ENCODE data around the gene PLCB4. TPM values are rescaled to one million over a fixed set of nuclear protein-coding genes. Genes with fewer than 3 reads are reported as not detected.

PLCB4 gene
- total and polyA plus RNA-seq, 2 experiments from 2014 or later = 6.5 to 16.1 TPM

DNA sequence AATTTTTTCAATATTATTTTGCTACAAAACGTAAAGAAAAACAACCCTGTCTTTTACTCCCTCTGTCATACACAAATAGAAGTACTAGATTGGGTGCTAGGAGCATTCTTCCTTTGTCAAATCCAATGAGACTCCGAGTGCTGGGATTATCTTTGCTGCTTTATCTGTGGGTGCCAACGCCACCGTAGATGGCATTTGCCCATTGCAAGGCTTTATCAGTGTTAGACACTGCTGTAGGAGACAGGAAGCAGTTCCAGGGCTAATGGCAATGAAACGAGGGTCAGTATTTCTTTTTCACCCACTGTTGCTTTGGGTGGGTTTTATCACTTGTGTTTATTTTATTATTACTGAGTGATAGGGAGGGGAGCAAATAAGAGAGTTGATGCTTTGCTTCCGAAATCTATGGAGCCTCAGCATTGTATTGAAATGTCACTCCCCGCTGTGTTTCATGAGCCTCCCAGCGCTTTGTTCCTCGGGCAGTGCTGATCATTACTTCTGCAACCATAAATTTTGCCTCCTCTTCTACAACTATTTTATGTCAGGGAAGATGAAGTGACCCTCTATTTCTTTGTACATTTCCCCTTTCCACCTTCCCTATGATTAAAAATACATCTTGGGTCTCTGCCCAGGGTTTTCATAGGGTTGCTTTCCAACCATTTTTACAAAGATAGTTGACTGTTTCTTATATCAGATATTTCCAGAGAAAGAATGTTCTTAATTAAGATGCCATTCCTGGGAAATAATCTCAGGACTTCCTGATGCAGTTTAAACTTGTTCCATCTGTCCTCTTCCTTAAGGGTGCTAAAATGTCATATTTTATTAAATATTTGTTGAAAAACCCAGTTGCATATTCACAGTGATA is 358.8 kb downstream of the PLCB4 start:
- Mint-ChIP-seq H3K27ac (no peak overlapping the region), H3K4me3 (no peak overlapping the region), H3K9me3 (no peaks in the 10 kb centered on the region), H3K27me3 (ENCODE audit: insufficient read depth, low read depth, poor library complexity) (no peaks in the 10 kb centered on the region), H3K36me3 (ENCODE audit: low read depth) (no peaks in the 10 kb centered on the region), H3K4me1 (no peaks in the 10 kb centered on the region)
- H3K4me1 ChIP-seq (ENCODE audit: insufficient read depth) = no peaks in the 10 kb centered on the region
- TF ChIP-seq ZNF114 (CRISPR knock-in tag; IDR thresholded peaks at IDR 0.05) = no peak
- TF ChIP-seq, protein P1, sequence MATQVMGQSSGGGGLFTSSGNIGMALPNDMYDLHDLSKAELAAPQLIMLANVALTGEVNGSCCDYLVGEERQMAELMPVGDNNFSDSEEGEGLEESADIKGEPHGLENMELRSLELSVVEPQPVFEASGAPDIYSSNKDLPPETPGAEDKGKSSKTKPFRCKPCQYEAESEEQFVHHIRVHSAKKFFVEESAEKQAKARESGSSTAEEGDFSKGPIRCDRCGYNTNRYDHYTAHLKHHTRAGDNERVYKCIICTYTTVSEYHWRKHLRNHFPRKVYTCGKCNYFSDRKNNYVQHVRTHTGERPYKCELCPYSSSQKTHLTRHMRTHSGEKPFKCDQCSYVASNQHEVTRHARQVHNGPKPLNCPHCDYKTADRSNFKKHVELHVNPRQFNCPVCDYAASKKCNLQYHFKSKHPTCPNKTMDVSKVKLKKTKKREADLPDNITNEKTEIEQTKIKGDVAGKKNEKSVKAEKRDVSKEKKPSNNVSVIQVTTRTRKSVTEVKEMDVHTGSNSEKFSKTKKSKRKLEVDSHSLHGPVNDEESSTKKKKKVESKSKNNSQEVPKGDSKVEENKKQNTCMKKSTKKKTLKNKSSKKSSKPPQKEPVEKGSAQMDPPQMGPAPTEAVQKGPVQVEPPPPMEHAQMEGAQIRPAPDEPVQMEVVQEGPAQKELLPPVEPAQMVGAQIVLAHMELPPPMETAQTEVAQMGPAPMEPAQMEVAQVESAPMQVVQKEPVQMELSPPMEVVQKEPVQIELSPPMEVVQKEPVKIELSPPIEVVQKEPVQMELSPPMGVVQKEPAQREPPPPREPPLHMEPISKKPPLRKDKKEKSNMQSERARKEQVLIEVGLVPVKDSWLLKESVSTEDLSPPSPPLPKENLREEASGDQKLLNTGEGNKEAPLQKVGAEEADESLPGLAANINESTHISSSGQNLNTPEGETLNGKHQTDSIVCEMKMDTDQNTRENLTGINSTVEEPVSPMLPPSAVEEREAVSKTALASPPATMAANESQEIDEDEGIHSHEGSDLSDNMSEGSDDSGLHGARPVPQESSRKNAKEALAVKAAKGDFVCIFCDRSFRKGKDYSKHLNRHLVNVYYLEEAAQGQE (IDR thresholded peaks at IDR 0.05; ENCODE audit: unreplicated experiment) = no peak
- TF ChIP-seq, protein P2, sequence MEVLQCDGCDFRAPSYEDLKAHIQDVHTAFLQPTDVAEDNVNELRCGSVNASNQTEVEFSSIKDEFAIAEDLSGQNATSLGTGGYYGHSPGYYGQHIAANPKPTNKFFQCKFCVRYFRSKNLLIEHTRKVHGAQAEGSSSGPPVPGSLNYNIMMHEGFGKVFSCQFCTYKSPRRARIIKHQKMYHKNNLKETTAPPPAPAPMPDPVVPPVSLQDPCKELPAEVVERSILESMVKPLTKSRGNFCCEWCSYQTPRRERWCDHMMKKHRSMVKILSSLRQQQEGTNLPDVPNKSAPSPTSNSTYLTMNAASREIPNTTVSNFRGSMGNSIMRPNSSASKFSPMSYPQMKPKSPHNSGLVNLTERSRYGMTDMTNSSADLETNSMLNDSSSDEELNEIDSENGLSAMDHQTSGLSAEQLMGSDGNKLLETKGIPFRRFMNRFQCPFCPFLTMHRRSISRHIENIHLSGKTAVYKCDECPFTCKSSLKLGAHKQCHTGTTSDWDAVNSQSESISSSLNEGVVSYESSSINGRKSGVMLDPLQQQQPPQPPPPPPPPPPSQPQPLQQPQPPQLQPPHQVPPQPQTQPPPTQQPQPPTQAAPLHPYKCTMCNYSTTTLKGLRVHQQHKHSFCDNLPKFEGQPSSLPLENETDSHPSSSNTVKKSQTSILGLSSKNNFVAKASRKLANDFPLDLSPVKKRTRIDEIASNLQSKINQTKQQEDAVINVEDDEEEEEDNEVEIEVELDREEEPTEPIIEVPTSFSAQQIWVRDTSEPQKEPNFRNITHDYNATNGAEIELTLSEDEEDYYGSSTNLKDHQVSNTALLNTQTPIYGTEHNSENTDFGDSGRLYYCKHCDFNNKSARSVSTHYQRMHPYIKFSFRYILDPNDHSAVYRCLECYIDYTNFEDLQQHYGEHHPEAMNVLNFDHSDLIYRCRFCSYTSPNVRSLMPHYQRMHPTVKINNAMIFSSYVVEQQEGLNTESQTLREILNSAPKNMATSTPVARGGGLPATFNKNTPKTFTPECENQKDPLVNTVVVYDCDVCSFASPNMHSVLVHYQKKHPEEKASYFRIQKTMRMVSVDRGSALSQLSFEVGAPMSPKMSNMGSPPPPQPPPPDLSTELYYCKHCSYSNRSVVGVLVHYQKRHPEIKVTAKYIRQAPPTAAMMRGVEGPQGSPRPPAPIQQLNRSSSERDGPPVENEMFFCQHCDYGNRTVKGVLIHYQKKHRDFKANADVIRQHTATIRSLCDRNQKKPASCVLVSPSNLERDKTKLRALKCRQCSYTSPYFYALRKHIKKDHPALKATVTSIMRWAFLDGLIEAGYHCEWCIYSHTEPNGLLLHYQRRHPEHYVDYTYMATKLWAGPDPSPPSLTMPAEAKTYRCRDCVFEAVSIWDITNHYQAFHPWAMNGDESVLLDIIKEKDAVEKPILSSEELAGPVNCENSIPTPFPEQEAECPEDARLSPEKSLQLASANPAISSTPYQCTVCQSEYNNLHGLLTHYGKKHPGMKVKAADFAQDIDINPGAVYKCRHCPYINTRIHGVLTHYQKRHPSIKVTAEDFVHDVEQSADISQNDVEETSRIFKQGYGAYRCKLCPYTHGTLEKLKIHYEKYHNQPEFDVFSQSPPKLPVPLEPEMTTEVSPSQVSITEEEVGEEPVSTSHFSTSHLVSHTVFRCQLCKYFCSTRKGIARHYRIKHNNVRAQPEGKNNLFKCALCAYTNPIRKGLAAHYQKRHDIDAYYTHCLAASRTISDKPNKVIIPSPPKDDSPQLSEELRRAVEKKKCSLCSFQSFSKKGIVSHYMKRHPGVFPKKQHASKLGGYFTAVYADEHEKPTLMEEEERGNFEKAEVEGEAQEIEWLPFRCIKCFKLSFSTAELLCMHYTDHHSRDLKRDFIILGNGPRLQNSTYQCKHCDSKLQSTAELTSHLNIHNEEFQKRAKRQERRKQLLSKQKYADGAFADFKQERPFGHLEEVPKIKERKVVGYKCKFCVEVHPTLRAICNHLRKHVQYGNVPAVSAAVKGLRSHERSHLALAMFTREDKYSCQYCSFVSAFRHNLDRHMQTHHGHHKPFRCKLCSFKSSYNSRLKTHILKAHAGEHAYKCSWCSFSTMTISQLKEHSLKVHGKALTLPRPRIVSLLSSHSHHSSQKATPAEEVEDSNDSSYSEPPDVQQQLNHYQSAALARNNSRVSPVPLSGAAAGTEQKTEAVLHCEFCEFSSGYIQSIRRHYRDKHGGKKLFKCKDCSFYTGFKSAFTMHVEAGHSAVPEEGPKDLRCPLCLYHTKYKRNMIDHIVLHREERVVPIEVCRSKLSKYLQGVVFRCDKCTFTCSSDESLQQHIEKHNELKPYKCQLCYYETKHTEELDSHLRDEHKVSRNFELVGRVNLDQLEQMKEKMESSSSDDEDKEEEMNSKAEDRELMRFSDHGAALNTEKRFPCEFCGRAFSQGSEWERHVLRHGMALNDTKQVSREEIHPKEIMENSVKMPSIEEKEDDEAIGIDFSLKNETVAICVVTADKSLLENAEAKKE (CRISPR knock-in tag; IDR thresholded peaks at IDR 0.05) = no peak
- TF ChIP-seq EZH2phosphoT487 (IDR thresholded peaks at IDR 0.05; ENCODE audit: unreplicated experiment) = no peak
- TF ChIP-seq POLR2AphosphoS5 (IDR thresholded peaks at IDR 0.05; ENCODE audit: low read depth) = no peak
- no peaks in the 10 kb centered on the region for H3K79me2 ChIP-seq (replicated peaks; ENCODE audit: insufficient read depth)
- H3K4me2 ChIP-seq = no peak overlapping the region
- DNase-seq (ENCODE audit: low spot score) (no peak), ATAC-seq (no peak)
- H3K27me3 ChIP-seq (ENCODE audit: insufficient read depth) = no peaks in the 10 kb centered on the region
- H2AFZ ChIP-seq = no peak overlapping the region
- no peak overlapping the region for H3K27ac ChIP-seq (ENCODE audit: low read depth)
- H3K4me3 ChIP-seq = no peak overlapping the region
- no peaks in the 10 kb centered on the region for H3F3A ChIP-seq (replicated peaks; ENCODE audit: low read depth)
- no peaks in the 10 kb centered on the region for H3K9me2 ChIP-seq (ENCODE audit: insufficient read depth)
- no peaks in the 10 kb centered on the region for H4K20me1 ChIP-seq (replicated peaks; ENCODE audit: insufficient read depth)
- H3K36me3 ChIP-seq (ENCODE audit: insufficient read depth) = no peaks in the 10 kb centered on the region

Measured in GM23338 (cell line).